Endometrial microvascular endothelial cells (primary cell): ENCODE results near the gene CCDC175. TPM values are rescaled to one million over a fixed set of nuclear protein-coding genes. Genes with fewer than 3 reads are reported as not detected.

Experiments
- in situ Hi-C: cut with HindIII; loops from 2 replicates; pipeline ENCODE4 v1.10.0; 2017; ENCODE audit warnings: low sequenced_read_pairs, low pct_unique_long_range_greater_than_20kb; ENCODE audit errors: inconsistent ontology term
- total RNA-seq: library from RNA; depleted of rRNA; stranded (reverse); fragments of >200 nt; gene quantifications from one replicate; pipeline ENCODE4 v1.2.3, GENCODE V29; 2015; ENCODE audit errors: inconsistent ontology term

Gene CCDC175
- total RNA-seq, 1 donor from 2014 or later = not detected

- in situ Hi-C loops = no loop called here
Observed at GRCh38 chr14:59547310-59547709, 29.3 kb downstream of the CCDC175 start.

- in situ Hi-C loops = no loop called here
Observed at GRCh38 chr14:59543873-59544272, 32.7 kb downstream of the CCDC175 start.

GRCh38 chr14:59541731-59542130 is 34.9 kb downstream of the CCDC175 start:
- in situ Hi-C loops = no loop called here

GRCh38 chr14:59540852-59541251 is 35.8 kb downstream of the CCDC175 start:
- in situ Hi-C loops = no loop called here

- in situ Hi-C loops = no loop called here
Observed at GRCh38 chr14:59538936-59539335, 37.7 kb downstream of the CCDC175 start.

- in situ Hi-C loops = no loop called here
Observed at GRCh38 chr14:59537476-59537875, 39.1 kb downstream of the CCDC175 start.

- in situ Hi-C loops = no loop called here
Observed at GRCh38 chr14:59534361-59534987, 42.1 kb downstream of the CCDC175 start.

- in situ Hi-C loops = no loop called here
Observed at GRCh38 chr14:59532419-59532818, 44.2 kb downstream of the CCDC175 start.

- in situ Hi-C loops = no loop called here
Observed at GRCh38 chr14:59530349-59530748, 46.3 kb downstream of the CCDC175 start.

GRCh38 chr14:59529189-59529588 is 47.4 kb downstream of the CCDC175 start:
- in situ Hi-C loops = no loop called here

GRCh38 chr14:59520224-59520623 is 56.4 kb downstream of the CCDC175 start:
- in situ Hi-C loops = no loop called here

GRCh38 chr14:59511916-59512575 is 64.6 kb downstream of the CCDC175 start:
- in situ Hi-C loops = no loop called here

GRCh38 chr14:59510966-59511365 is 65.6 kb downstream of the CCDC175 start:
- in situ Hi-C loops = no loop called here

GRCh38 chr14:59510001-59510400 is 66.6 kb downstream of the CCDC175 start:
- in situ Hi-C loops = no loop called here

GRCh38 chr14:59509101-59509500 is 67.5 kb downstream of the CCDC175 start:
- in situ Hi-C loops = no loop called here

- in situ Hi-C loops = no loop called here
Observed at GRCh38 chr14:59507752-59508103, 68.9 kb downstream of the CCDC175 start.

- in situ Hi-C loops = no loop called here
Observed at GRCh38 chr14:59507063-59507751, 69.4 kb downstream of the CCDC175 start.

- in situ Hi-C loops = no loop called here
Observed at GRCh38 chr14:59503256-59503655, 73.4 kb downstream of the CCDC175 start.

- in situ Hi-C loops = no loop called here
Observed at GRCh38 chr14:59500732-59501131, 75.9 kb downstream of the CCDC175 start.

- in situ Hi-C loops = no loop called here
Observed at GRCh38 chr14:59492384-59492783, 84.2 kb downstream of the CCDC175 start.
